T-helper 9 cell (primary cell): Measurements from ENCODE around the gene FGF12.

Experiments
- DNase-seq: peaks from one replicate; pipeline ENCODE4 v3.0.0-alpha.2; 2020

The FGF12 gene

GRCh38 chr3:192684151-192684550 lies 43.2 kb downstream of the FGF12 start:
- DNase-seq = no peak

GRCh38 chr3:192675958-192676649 lies 51.2 kb downstream of the FGF12 start:
- DNase-seq = no peak

GRCh38 chr3:192655628-192656027 lies 71.7 kb downstream of the FGF12 start:
- DNase-seq = no peak

DNA sequence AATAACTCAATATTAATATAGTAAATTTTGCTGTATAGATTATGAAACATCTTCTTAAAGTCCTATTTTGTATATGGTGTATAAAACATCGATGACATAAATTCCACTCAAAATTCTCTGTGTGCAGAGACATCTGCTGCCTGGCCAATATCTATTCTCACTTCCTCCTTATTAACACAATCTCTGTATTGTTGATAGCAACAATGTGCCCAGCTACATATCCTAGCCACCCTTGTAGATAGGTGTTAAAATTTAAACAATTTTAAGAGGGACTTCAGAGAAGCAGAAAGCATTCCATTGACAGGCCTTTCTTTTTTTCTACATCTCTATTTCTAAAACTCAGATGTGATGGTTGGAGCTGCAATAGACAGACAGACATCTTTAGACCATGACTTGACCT lies 72.3 kb downstream of the FGF12 start:
- DNase-seq = no peak

GRCh38 chr3:192653862-192654261 lies 73.5 kb downstream of the FGF12 start:
- DNase-seq = no peak

DNA sequence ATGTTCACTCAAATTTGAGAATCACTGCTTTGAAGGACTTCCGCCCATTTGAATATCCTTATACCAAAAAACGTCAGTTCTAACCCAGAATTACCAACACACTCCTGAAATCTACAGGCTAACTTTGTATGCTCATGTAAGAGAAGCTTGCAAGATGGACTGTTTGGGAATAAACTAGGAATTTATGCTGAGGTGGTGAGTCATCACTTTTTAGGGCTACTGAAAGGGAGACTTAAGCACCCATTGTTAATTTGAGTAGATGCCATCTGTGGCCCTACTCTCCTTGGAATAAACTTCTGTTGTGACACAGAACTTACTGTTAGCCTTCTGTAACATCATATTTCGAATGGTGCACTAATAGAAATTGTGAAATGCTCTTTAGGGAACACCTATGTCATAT lies 74.6 kb downstream of the FGF12 start:
- DNase-seq = no peak

DNA sequence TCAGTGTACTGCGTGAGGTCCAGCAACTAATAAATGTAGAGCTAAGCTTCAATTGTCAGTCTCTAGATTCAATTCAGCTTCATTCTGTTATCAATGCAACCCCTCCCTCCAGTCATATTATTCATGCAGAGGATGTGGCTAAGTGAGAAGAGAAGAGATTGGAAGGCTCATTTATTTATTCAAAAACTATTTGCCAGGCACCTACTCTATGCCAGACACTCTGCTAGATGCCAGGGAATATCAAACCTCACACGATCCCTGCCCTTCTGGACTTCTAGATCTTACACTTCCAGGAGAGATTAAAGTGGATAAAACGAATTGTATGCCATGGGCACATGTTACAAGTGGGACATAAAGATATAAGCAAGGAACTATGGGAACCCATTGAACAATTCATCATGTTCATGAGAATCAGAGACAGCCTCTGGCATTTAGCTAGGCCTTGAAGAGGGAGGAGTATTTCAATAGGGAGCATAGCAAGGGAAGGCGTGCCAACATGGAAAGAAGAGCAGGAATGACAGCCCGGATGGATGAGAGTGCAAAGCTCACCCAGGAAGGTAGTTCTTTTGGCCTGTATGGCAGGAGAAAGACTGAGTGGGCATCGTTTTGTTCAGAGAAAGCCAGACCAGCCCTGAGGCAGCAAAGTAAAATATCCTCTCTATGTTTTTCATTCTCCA lies 75.4 kb downstream of the FGF12 start:
- no peak for DNase-seq

DNA sequence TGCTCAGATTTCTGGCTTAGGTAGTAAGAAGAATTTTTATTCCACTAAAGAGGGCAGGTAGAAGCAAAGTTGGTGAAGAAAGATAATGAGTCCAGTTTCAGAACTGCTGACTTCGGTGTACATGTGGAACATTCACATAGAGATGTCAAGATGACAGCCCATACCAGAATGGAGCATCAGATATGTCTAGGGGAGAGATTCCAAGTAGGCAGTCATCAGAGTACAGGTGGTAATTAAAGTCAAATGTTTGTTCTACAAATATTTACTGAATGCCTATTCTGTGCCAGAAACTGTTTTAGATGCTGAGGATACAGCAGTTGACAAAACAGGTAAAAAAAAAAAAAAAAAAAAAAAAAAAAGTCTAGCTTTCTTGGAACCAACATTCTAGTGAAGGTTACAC lies 81.9 kb downstream of the FGF12 start:
- DNase-seq = no peak

DNA sequence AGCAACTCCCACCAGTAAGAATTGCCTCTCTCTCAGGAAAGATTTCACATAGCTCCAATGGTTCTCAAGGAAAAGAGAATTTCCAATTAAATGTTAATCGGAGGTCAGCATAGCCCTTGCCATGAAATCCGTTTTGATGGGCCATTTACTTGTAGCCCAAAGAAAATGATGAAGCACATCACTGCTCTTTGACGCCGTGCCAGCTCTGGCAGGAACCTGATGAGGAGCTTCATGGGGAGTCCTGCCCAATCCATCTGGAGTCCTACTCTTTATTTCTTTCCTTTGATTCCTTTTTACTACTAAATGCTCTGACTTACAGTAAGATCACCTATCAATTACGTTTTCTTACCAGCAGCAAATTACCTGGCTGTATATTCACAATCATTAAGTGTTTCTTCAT lies 84.7 kb downstream of the FGF12 start:
- DNase-seq = no peak

DNA sequence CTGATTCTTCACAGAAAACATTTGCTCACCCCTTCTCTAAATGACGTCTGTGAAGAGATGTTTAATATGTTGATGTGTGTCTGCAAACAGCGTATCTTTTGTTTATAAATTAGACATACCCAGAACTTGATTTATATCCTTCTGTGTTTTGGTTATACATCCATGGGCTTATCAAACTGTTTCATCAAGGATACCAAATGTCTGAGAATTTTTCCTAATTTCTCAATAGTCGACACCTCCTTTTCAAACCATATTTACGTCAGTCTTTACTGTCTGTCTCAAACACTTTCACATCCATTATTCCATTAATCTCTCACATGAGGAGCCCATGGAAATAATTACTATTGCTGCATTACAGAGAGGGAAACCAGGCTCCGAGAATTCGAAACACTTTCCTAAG lies 85.4 kb downstream of the FGF12 start:
- DNase-seq = no peak

- no peak for DNase-seq
These were observed 87.4 kb downstream of the FGF12 start for GRCh38 chr3:192639987-192640386.

DNA sequence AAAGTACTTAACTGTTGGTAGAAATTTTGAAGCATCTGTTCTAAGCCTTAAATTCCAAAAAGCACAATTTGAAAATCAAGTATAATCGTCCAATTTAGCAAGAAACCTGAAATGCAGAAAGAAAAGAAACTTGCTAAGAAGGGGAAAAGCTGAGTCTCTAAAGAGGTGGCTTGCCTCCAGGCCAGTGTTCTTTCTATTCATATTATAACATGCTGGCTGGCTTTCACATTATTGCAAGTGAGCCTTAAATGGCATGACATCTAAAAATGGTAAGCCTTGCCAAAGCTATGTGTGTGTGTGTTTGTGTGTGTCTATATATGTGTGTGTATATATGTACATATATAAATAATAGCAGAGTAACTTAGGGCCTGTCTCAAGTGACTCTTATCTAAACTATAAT lies 89.5 kb downstream of the FGF12 start:
- no peak for DNase-seq

DNA sequence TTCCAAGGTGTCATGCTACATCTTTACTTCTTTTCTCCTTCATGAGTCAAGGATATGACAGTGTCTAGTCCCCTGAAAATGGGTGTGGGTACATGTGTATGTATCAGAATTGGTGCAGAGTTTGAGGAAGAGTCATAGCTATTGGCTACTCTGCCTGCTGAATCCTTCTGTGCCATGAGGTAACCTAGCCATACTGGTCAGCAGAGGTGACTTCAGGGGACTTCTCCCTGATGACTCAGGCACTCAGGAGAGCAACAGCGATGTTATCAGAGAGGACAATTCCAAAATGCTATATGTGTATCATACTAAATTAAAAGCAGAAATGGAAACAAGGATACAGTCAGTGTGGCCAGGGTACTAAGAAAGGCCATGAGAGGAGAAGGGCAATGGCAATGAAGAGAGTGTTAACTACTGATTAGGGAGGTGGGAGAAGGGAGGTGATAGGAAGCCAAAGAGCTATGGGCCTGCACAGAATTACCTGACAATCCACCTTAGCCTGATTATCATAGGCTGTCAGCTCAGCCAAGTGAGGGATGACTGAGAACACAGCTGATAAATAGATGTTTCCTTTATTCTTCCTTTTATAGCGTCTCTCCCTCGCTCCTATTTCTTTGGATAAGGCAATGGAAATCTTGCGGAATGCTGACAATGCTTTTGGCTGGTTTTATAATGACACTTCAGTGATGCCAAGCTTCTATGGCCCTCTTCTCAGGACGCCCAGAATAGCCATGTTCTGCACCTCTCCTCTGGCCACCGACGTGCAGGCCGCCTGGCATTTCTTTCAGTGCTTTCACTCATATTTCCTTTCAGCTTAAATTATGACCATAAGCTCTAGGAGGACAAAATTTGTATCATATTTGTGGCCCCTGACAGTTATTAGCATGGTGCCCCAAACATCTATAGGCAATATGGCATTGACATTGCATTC lies 90.6 kb downstream of the FGF12 start:
- no peak for DNase-seq

DNA sequence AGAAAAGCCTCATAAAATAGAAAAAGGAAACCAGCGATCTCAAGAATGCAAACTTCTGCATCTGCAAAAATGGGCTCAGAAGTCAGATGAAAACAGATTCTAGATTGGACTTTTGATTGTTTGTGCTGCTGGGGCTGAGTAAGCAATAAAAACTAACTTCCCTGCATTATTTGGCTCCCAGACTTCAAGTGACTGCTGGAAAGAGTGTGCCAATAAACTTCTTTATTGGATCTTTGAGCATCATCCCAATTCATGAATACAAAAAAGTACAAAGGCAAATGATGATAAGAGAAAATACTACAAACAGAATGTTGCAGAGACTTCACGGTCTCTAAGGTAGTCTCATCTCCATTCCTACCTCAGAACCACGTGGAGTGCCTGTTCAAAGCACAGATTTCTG lies 97.9 kb downstream of the FGF12 start:
- no peak for DNase-seq

DNA sequence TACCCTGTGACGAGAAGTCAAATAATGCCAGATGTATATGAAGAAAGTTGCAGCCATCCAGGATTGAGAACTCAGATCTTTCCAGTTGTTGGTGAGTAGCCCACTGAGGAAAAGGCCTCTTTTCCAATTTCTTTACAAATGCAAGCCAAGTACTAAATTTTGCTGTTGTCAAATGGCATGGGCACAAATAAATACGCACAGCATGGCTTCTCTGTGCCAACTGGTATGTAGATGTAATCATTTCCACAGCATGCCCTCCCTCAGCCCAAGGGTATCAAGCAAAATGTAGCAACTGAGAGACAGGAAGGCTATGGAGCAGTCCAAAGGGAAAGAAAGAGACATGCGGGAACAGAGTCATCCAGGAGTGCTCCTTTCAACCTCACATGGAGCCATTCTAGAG lies 105.4 kb downstream of the FGF12 start:
- DNase-seq = no peak

GRCh38 chr3:192620275-192620674 lies 107.1 kb downstream of the FGF12 start:
- no peak for DNase-seq

DNA sequence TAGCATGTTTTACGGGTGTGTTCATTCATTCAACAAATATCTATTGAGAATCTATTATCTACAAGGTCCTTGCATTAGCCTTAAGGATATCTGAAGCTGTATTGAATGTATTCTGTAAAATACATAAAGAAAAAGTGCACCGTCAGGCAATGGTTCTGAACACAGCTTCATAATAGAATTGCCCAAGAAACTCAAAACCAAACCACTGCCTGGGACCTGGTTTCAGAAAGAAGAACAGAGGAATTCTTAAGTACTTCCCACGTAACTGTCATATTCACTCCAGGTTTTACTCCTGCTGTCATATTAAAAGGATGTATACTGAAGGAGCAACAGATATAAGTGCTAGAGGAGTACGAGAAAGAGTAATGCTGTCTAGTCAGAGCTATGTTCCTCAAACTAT lies 115.9 kb downstream of the FGF12 start:
- no peak for DNase-seq

DNA sequence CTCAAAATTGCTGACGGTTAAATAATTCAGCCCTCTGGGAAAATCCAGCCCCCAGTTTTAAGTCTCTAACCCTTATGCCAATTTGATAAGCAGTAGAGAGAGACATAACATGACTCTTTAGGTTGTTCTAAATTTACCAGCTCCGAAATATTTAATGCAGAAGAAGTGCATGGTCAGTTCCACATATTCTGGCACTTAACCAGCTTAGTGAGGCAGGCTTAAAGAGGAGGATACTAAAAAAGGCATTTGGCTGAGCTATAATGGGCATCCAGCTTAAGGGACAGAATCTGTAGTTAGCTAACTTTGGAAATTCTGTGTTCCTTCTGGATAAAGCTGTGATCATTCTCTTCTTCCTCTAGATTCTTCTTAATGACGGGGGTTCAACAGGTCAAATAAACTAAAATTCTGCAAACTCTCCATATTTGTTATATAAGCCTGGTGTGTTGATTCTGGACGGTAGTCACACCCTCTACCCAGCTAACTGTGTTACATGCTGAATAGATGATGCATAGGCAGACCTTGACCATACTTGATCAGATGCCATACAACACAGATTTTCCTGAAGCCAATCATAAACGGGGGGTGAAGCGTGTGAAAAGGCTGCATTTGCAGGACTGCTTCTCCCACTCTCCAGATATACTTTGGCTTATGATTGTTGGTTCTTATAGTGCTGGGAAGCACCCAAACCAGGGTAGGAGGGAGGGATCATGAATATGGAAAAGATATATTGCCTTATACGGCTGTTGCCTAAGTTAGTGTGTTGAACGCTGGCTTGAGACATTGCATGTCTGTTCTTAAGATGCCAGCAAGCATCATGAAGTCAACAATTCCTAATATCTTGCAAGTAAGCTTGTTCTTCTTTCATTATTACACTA lies 118.4 kb downstream of the FGF12 start:
- no peak for DNase-seq

DNA sequence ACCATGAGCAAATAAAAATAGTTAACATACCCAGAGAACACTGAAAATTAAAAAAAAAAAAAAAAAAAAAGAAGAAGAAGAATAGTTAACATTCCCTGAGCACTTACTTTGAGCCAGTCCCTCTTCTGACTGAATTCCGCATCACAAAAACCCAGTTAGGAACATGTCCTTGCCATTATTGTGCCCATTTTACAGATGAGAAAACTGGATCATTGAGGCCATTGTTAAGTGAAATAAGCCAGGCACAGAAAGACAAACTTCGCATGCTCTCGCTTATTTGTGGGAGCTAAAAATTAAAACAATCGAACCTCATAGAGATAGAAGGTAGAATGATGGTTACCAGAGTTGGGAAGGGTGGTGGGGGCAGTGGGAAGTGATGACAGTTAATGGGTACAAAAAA lies 119.5 kb downstream of the FGF12 start:
- no peak for DNase-seq

GRCh38 chr3:192597913-192598312 lies 129.4 kb downstream of the FGF12 start:
- DNase-seq = no peak

DNA sequence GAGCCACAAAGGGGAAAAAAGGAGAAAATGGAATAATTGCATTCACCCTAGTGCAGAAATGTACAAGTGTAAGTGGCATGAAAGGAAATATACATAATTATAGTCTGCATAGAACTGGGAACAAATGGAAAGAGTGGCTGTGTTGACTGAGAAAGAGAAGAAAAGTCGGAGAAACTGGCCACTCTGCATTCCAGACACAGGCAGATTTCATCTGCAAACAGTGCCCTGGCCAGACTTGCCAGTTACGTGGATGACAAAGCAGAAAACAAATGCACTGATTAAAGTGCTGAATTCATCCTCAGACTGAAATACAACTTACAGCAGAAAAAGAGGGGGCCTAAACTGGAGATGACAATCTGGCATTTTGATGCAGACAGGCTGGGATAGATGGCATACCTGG lies 129.8 kb downstream of the FGF12 start:
- no peak for DNase-seq

- no peak for DNase-seq
These were observed 148.6 kb downstream of the FGF12 start for GRCh38 chr3:192578729-192579128.

DNA sequence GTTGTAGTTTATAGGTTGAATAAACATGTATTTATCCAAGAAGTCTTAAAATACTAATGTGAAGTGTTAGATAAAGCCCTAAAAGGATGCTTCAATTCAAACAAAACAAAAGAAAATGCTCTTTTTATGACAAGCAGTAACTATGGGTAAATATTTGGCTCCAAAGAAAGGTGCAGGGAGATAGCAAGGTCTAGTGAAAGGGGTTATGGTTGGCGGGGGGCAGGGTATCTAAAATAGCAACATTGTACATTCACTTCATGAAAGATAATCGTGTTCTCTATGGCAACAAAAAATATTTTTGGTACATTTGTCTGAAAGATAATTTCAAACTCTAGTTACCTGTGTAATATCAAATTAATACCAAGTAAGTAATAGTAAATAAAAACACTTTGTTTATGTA lies 149.5 kb downstream of the FGF12 start:
- no peak for DNase-seq
